ENCODE measurements around the gene DACT1.

DNA sequence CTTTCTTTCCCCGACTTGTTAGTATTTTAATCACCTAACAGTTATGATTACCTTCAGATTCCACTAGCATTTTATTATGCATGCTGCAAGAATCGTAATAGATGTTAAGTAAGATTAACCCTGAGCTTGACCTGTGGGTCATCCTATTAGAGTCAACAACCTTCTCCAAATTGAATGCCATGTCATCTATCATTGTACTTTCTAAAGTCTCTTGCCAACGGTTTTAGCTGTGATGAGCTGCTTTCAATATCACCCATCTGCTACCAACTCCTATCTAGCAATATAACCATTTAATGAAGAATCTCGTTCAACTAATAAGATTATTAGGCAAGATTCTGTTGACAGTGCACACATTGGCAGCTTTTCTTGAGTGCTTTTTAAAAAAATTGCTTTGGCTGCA is 33.7 kb downstream of the DACT1 start:
- no peak for TF ChIP-seq EZH2phosphoT487 (IDR thresholded peaks at IDR 0.05; ENCODE audit: borderline replicate concordance, low read depth, low read length)
- TF ChIP-seq, protein P1, sequence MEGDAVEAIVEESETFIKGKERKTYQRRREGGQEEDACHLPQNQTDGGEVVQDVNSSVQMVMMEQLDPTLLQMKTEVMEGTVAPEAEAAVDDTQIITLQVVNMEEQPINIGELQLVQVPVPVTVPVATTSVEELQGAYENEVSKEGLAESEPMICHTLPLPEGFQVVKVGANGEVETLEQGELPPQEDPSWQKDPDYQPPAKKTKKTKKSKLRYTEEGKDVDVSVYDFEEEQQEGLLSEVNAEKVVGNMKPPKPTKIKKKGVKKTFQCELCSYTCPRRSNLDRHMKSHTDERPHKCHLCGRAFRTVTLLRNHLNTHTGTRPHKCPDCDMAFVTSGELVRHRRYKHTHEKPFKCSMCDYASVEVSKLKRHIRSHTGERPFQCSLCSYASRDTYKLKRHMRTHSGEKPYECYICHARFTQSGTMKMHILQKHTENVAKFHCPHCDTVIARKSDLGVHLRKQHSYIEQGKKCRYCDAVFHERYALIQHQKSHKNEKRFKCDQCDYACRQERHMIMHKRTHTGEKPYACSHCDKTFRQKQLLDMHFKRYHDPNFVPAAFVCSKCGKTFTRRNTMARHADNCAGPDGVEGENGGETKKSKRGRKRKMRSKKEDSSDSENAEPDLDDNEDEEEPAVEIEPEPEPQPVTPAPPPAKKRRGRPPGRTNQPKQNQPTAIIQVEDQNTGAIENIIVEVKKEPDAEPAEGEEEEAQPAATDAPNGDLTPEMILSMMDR (conservative IDR thresholded peaks at IDR 0.05; ENCODE audit: low read length): no peak

Measured in OCI-LY7 (cell line).